HG02588 (cell line): ENCODE measurements around the gene IL27RA.
"Not testable (repeated sequence)": the region's sequence is repeated elsewhere in the genome, so short reads cannot be mapped to it uniquely, and the experiment has no call there.

Experiments used
- ATAC-seq: cut with Tn5 transposase; IDR thresholded peaks from one replicate; pipeline ENCODE4 v1.9.1; 2021; ENCODE audit warnings: mild to moderate bottlenecking, moderate library complexity; ENCODE audit not compliant: unreplicated experiment

IL27RA gene

DNA sequence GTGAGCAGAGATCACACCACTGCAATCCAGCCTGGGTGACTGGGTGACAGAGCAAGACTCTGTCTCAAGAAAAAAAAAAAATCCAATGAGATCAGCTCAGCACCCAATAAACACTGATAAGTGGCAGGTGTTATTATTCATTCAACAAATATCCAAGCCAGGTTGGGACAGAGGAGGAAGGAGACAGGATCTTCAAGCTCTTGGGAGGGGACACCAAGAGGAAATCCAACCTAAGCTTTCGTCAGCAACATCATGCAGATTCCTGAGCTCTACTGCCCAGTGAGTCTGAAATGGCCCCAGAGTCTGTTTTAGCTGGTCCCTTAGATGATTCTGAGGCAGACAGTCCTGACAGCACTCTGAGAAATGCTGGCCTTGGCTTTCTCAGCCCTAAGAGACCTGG, 33.1 kb upstream of the IL27RA start:
- no peak for ATAC-seq

DNA sequence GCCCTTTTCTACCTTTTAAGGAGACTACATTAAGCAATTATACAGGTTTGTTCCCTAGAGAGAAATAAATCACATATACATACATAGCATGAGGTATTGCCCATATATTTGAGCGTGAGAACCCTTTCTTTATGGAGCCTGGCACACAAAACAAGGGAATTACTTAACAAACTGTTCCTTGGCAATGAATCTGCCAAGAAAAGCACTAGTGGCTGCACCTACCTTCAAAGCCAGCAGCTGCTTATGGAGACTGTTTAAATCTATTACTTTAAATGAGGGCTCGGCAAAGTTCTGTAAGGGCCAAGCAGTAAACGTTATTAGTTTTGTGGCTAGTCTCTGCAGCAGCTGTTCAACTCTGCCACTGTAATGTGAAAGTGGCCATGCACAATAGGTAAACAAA, 32.5 kb upstream of the IL27RA start:
- no peak for ATAC-seq

DNA sequence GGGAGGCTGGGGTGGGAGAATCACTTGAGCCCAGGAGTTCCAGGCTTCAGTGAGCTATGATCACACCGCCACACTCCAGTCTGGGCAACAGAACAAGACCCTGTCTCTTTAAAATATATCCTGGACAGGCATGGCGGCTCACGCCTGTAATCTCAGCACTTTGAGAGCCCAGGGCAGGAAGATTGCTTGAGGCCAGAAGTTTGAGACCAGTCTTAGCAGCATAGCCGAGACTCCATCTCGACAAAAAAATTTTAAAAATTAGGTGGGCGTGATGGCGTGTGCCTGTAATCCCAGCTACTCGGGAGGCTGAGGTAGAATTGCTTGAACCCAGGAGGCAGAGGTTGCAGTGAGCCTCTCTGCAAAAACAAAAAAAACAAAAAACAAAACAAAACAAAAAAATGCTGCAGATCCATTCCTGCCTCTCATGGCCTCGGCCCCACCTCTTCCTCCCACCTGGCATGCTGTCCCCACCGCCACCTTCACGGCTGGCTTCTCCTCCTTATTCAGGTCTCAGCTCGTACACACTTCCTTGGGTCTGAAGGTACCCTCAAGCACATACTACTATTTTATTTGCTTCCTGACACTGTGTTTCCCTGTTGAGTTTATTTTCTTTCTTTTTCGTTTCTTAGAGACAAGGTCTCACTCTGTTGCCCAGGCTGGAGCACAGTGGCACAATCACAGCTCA, 30.7 kb upstream of the IL27RA start:
- ATAC-seq = no peak

DNA sequence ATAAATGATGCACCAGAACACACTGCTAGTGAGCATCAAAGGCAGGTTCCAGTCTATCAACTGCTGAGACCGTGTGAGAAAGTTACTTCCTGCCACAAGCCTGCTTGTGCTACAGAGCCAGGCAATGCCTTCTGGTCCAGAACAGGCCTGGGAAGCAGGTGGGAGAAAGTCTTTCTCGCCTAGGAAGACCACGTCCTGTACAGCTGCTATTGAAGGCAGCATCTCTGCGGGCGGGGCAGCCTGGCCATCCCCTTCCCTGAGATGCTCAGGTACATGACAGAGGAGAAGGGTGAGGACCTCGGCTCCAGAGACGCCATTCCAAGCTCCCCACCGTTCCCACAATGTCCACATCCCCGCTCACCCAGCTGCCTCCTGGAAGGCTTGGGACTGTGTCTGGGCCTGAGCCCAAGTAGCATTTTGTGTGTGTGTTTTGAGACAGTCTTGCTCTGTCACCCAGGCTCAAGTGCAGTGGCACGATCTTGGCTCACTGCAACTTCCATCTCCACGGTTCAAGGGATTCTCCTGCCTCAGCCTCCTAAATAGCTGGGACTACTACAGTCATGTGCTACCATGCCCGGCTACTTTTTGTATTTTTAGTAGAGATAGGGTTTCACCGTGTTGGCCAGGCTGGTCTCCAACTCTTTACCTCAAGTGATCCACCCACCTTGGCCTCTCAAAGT, 28.9 kb upstream of the IL27RA start:
- no peak for ATAC-seq

DNA sequence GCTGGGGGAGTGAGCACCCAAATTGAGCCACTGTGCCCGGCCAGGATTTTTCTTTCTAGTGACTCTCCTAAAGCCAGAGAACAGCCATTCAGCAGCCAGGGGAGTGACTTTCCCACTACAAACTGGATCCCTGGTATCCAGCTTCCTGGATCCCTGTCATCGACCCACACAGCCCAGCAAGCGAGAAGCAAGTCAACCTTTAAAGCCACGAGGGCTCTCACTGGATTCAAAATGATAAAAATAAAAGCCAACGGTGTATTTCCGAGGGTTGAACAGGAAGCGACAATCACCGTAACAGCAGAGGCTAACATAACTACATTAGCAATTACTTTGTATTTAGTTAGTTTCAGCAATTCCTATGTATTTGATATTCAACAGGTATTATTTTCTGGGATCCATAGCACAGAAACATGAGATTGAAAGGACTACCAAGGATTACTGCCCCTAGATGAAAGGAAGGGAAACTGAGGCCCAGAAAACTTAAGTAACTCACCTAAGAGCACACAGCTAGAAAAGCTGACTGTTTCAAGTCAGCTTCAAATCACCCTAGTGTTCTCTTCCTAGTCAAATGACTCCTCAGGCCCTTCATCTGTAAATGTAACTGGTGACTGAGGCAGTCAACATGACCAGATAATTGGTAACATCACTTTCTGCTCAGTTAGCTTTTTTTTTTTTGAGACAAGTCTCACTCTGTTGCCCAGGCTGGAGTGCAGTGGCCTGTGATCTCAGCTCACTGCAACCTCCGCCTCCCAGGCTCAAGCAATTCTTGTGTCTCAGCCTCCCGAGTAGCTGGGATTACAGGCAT, 28.1 kb upstream of the IL27RA start:
- no peak for ATAC-seq

DNA sequence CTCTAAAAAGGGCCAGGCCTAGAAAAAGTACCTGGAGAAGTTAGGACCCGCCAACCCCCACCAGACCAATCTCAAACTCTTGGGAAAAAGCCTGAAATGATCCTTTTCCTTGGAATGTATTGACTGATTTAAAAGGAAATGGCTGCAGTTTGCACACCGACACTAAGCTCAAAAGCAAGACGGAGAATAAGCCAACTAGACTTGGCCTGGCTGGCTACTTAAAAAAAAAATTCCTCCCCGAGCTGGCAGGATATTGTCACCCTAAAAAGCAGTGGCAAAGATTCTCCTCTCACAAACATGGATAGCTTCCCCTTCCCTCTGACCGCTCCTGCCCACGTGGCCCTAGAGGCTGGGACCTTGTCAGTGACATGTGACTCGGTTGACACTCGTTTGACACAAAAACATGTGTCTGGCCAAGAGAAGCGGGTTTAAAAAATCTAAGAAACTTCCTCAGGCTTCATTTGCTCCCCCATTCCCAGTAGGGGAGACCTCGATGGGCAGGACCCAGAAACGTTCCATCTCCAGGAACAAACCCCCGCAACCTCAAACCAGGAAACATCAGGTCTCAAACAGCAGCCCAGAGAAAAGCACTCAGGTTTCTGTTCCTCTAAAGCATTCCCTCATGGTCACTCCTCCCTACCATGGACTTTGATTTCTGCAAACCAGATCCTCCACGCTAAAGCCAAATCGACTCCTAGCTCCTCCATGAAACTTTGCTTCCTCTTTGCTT, 26.8 kb upstream of the IL27RA start:
- ATAC-seq = no peak

DNA sequence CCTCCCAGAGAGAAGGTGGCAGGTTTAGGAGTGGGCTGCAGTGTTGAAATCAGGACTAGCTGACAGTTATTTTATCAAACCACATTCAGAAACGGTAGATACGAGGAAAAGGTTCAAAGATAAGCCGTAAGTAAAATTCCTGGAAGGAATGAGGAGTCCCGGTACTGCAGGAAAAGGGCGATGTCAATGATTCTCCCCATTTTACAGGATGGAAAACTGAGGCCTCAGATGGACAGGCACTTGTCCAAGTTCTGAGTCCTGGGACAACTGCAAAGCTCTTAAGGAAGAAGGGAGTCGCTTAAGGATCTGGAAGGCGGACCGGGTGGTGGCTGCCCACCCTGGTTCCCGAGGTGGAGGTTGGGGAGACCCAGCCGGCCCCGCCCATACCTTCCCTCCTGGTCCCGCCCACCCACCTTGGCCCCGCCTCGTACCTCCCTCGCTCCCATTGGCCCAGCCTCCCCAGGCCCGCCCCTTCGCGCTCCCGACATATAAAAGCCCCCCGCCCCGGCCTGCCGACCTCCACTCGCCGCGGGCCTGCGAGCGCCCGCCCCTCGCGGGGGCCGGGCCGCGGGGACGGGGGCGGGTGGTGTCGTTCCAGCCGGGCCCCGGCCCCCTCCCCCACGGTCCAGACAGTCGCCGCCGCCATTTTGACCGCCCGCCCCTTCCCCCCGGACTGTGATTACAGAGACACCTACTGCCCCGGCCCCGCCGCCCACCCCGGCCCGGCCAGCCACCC, 26.0 kb upstream of the IL27RA start:
- peak; percentile 42 for ATAC-seq

DNA sequence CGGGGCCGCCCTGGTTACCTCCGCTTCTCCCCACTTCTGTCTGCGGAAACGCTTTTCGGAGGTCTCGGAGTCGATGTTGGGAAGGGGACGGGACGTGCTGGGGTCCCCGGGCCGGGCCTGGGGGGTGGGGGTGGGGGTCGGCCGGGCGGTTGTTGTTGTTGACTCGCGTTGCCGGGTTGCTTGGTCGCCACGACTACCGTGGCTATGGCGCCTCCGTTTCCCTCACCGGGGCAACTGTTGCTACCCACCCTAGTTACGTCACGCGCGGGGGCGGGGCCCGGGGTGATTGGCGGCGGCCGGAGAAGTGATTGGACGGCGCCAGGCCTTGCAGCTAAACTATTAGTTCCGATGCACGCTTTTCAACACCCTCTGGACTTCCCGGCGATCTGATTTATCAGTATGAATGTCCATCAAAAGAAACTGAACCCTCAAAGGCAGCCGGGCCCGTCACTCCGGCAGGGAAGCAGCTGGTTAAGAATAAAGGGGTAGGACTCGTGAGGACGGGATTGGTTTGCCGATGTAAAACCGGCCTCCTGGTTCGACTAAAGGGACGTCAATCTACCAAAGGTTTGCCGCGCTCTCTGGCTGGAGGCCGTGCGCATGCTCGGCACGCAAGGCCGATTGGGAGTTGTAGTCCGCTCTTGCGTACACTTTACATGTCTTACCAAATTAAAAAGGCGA, 25.3 kb upstream of the IL27RA start, which contains the start of gene RFX1:
Gene RFX1 (minus strand): TSS at position 236 of the 681 bp plus-strand sequence. CDS start 12,477 bp downstream, outside the sequence.
- ATAC-seq = peak; percentile 68

DNA sequence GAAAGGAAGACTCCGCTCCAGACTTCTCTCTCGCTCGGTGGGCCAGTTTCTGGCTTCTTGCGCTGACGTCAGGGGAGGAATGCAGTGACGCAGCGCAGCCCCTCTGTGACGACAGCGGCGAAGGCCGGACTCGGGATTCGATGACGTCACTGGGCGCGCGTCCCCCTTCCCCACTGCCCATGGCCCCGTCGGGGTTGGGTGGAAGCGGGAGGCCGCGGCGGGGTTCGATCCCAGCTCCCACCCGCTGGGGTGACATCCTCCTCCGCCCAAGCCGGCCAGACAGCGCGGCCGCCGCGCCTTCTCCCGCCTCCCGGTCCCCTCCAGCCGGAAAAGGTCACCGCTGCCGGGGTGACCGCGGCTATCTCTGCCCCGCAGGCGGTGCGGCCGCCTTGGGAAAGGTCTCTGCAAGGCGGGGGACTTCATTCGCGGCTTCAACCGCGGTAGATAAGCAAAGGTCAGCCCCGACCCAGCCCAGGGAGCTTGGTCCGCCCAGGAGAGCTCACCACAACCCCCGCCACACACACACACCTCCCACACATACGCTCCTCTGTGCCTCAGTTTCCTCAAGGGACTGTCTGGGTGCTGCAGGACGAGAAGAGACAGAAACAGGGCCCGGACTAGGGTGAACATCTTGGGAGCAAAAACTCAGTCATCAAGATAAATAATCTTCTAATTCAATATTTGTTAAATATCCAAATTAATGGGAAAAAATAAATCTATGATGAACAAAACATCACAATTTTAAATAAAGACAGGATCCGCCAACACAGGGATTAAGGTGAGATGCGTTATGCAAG, 24.6 kb upstream of the IL27RA start:
- peak; percentile 35 for ATAC-seq

DNA sequence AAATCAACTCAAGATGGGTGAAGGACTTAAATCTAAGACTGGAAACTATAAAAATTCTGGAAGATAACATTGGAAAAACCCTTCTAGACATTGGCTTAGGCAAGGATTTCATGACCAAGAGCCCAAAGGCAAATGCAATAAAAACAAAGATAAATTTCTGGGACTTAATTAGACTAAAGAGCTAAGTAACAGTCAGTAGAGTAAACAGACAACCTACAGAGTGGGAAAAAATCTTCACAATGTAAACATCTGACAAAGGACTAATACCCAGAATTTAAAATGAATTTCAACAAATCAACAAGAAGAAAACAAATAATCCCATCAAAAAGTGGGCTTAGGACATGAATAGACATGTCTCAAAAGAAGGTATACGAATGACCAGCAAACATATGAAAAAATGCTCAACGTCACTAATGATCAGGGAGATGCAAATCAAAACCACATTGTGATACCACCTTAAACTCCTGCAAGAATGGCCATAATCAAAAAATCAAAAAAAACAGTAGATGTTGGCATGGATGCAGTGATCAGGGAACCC, 19.1 kb upstream of the IL27RA start:
- ATAC-seq = no peak

DNA sequence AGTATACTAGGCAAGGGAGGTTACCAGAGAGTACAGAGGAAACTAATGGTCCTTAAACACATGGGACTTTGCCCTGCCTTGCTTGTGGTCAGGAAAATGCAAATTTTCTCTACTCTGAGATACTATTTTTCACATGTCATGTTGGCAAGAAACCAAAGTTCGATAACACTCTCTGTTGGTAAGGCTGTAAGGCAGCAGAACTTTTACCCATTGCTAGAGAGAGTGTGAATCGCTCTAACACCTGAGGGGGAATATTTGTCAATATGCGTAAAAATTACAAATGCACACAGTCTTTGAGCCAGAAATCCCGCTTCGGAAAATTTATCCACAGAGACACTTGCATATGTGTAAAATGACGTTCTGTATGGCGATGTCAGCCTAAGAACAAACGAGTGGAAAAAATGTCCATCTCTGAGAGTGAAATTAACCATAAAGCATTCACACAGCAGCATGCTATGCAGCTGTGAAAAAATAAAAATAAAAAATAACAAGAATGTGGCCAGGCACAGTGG, 16.0 kb upstream of the IL27RA start:
- peak; percentile 78 for ATAC-seq

DNA sequence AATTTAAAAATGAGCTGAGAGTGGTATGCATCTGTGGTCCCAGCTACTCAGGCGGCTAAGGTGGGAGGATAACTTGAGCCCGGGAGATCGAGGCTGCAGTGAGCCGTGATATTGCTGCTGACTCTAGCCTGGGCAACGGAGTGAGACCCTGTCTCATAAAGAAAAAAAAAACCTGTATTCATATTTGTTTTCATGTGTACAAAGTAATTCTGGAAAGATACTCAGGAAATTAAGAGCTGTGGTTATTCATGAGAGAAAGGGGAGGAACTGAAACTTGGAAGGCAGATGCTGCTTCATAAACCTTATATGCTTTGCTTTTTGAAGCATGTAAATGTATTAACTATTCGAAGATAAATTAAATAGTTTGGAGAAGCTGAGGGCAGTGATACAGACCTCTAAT, 12.5 kb upstream of the IL27RA start:
- no peak for ATAC-seq

DNA sequence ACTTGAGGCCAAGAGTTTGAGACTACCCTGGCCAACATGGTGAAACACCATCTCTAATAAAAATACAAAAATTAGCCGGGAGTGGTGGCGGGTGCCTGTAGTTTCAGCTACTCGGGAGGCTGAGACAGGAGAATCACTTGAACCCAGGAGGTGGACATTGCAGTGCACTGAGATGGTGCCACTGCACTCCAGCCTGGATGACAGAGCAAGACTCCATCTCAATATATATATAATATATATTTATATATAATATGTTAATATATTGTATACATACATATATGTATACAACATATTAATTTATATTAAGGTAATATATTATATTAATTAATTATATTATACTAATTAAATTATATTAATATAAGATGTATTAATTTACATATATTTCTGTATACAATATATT, 11.8 kb upstream of the IL27RA start:
- not testable (repeated sequence) for ATAC-seq

DNA sequence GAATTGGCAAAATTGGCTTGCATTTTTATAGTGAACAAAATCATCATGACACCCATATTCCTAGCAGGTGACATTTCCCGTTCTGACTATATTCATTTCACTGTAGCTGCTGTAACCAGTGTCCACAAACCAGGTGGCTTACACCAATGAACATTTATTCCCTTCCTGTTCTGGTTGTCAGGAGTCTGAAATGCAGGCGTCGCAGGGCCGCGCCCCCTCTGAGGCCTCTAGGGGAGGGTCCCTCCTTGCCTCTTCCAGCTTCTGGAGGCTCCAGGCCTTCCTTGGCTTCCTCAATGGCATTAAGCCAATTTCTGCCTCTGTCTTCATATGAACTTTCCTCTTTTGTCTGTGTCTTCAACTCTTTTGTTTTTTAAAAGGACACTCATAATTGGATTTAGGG, 10.1 kb upstream of the IL27RA start:
- no peak for ATAC-seq

DNA sequence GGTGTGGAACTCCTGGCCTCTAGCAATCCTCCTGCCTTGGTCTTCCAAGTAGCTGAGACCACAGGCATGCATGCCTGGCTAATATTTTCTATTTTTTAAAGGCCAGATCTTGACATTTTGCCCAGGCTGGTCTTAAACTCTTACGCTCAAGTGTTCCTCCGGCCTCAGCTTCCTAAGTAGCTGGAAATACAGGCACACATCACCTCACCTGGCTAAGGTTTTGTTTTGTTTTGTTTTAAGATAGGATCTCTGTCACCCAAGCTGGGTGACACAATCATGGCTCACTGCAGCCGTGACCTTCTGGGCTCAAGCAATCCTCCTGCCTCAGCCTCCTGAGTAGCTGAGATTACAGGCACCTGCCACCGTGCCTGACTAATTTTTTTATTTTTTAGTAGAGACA, 9.1 kb upstream of the IL27RA start:
- ATAC-seq = no peak

DNA sequence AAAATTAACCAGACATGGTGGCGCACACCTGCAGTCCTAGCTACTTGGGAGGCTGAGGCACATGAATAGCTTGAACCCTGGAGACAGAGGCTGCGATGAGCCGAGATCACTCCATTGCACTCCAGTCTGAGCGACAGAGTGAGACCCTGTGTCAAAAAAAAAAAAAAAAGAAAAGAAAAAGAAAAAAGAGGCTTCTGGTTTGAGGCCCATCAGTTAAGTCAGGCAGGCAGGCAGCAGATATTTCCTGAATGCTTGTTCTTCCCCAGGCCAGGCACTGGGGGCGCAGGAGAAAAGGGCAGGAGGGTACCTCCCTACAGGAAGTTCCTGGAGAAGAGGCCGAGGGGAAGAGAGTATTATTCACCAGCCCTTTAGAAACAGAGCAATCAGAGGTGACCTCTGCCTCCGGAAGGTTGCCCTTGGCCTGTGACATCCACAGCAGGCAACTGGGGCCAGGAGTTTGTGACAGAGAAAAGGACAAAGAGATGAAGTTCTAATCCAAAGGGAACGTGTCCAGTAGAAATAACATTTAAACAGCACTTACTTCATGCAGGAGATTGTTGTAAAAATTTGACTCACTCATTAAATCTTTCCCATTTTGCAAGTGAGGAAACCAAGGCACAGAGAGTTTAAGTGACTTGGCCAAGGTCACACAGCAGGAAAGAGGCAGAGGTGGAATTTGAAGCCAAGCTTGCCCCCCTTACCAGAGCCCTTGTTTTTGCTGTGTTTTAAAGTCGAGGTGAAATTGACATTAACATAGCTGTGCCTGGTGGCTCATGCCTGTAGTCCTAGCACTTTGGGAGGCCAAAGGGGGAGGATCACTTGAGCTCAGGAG, 7.9 kb upstream of the IL27RA start:
- no peak for ATAC-seq

DNA sequence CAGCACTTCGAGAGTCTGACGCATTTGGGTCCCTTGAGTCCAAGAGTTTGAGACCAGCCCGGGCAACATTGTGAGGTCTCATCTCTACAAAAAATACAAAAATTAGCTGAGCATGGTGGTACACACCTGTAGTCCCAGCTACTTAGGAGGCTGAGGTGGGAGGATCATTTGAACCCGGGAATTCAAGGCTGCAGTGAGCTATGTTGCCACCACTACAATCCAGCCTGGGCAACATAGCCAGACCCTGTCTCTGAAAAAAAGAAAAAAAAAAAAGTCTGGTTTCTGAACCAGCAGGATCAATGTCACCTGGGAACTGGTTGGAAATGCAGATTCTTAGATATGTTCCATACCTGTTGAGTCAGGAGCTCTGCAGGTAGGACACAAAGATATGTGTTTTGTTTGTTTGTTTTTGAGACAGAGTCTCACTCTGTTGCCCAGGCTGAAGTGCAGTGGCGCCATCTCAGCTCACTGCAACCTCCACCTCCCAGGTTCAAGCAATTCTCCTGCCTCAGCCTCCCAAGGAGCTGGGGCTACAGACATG, 4.8 kb upstream of the IL27RA start:
- not testable (repeated sequence) for ATAC-seq
